ENCODE data around the gene WDR27. TPM values are rescaled to one million over a fixed set of nuclear protein-coding genes. Genes with fewer than 3 reads are reported as not detected.

Gene WDR27
- 10 to 100 TPM; 30.9 to 60.5 (median 49.1) TPM for total RNA-seq
- long read RNA-seq, donor 1, partial matches to known transcripts = 0 of 4 reads
- long read RNA-seq, donor 1, other reads (novel, unspliced or antisense) = 4 of 4 reads
- long read RNA-seq, donor 2, partial matches to known transcripts = 3 of 3 reads
- long read RNA-seq, donor 2, other reads (novel, unspliced or antisense) = 0 of 3 reads

DNA sequence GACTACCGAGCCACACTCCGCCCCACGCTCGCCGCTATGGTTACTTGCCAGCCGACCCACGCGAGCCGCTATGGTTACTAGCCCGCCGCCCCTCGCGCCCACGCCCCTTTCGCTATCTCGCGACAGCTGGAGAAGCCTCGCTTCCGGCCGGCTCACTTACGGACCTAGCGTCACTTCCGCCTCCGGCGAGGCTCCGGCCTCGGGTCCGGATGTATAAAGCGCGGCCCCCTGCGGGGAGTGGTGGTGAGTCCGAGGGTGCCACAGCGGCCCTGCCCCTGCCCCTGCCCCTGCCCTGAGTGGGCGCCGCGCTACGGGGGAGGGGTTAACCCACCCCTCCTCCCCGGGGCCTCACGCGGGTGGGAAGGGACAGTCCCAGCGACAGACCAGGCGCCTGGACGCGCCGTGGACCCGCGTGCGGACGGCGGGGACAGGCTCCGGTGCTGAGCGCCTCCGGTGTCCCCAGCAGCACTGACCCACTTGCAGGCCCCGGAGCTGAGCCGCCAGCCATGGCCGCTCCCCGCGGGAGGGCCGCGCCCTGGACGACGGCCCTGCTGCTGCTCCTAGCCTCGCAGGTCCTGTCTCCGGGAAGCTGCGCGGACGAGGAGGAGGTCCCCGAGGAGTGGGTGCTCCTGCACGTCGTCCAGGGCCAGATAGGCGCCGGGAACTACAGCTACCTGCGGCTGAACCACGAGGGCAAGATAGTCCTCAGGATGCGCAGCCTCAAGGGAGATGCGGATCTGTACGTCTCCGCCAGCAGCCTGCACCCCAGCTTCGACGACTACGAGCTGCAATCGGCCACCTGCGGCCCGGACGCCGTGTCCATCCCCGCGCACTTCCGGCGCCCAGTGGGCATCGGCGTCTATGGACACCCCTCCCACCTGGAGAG is at the start of gene WDR27, which contains the start of gene C6orf120:
WDR27 (minus strand) TSS at position 76 of the 886 bp plus-strand sequence. CDS start 13,024 bp downstream, outside the sequence.
C6orf120 (plus strand) TSS at position 173 of the 886 bp plus-strand sequence; CDS start at position 507, 334 bp downstream.
- intact Hi-C loops (cut with DNase I, micrococcal nuclease) = no loop called here
- peak; percentile 10 for TF ChIP-seq CTCF (IDR thresholded peaks at IDR 0.05)
- Histone ChIP-seq H3K4me1 (ENCODE audit: low read depth) (peaks cover 34% of the 10 kb centered on the region), H3K9me3 (no peaks in the 10 kb centered on the region), H3K36me3 (ENCODE audit: low read depth) (no peaks in the 10 kb centered on the region), H3K4me3 (peak within 1 kb of the TSS; percentile 92)
- ATAC-seq (peak; percentile 97), DNase-seq (peak; percentile 98 to 99 (median 98))

- H3K36me3 ChIP-seq (ENCODE audit: low read depth) = no peaks in the 10 kb centered on the region
- no peaks in the 10 kb centered on the region for H3K9me3 ChIP-seq
- intact Hi-C loops (cut with DNase I, micrococcal nuclease) = no loop called here
- H3K4me3 ChIP-seq = no peak overlapping the region
- no peak for ATAC-seq
- peaks cover 11% of the 10 kb centered on the region for H3K4me1 ChIP-seq (ENCODE audit: low read depth)
- DNase-seq = no peak
- no peak for TF ChIP-seq CTCF (IDR thresholded peaks at IDR 0.05)
Measured at GRCh38 chr6:169746556-169746955, 44.7 kb upstream of the WDR27 start.

GRCh38 chr6:169745405-169745804 is 43.6 kb upstream of the WDR27 start:
- no peak for TF ChIP-seq CTCF (IDR thresholded peaks at IDR 0.05)
- Histone ChIP-seq H3K4me1 (ENCODE audit: low read depth) (peaks cover 7% of the 10 kb centered on the region), H3K36me3 (ENCODE audit: low read depth) (no peaks in the 10 kb centered on the region), H3K9me3 (no peaks in the 10 kb centered on the region), H3K4me3 (no peak overlapping the region)
- ATAC-seq = no peak
- no peak for DNase-seq
- intact Hi-C loops (cut with DNase I, micrococcal nuclease) = no loop called here

GRCh38 chr6:169741344-169741743 is 39.5 kb upstream of the WDR27 start:
- Histone ChIP-seq H3K4me1 (ENCODE audit: low read depth) (no peaks in the 10 kb centered on the region), H3K9me3 (no peaks in the 10 kb centered on the region), H3K4me3 (no peak overlapping the region), H3K36me3 (ENCODE audit: low read depth) (no peaks in the 10 kb centered on the region)
- ATAC-seq = no peak
- DNase-seq = no peak
- TF ChIP-seq CTCF (IDR thresholded peaks at IDR 0.05) = no peak
- intact Hi-C loops (cut with DNase I, micrococcal nuclease) = no loop called here

DNA sequence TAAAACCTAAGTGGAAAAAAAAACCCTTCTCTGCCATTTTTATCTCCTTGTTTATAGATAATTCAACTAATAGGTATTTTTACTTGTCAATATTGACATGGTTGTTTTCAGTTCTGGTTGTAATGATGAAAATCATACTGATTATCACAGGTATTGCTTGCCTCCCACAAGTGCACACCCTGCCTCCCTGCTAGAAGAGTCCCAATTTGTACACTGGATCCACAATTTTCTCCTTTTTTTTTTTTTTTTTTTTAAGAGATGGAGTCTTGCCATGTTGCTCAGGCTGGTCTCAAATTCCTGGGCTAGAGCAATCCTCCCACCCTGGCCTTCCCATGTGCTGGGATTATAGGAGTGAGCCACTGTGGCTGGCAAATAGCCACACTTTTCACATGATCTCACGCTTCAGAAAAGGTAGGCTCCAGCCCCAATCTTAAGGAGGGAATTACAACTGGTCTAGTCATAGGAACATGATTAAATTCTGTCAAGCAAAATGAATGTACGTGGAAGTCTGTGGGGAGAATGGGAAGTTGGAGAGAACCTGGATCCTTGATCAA is 37.2 kb upstream of the WDR27 start:
- Histone ChIP-seq H3K4me3 (no peak overlapping the region), H3K9me3 (no peaks in the 10 kb centered on the region), H3K36me3 (ENCODE audit: low read depth) (no peaks in the 10 kb centered on the region)

More for the DNA sequence above, 37.2 kb upstream of the WDR27 start:
- no peak for TF ChIP-seq CTCF (IDR thresholded peaks at IDR 0.05)
- intact Hi-C loops (cut with DNase I, micrococcal nuclease) = no loop called here
- DNase-seq (no peak), ATAC-seq (no peak)
- H3K4me1 ChIP-seq (ENCODE audit: low read depth) = no peaks in the 10 kb centered on the region

Data from mucosa of descending colon (tissue), 3 donors.